Activated gamma-delta T cell treated with anti-CD3 and anti-CD28 coated beads, Interleukin-2, amount 50 U/mL, for 16 hours (primary cell): ENCODE measurements around the gene DICER1.
"Not testable (repeated sequence)": the region's sequence is repeated elsewhere in the genome, so short reads cannot be mapped to it uniquely, and the experiment has no call there.

ENCODE experiments used
- DNase-seq: peaks from one replicate; pipeline ENCODE4 v3.0.0-alpha.2; 2020; ENCODE audit warnings: low read depth

Gene DICER1, protein sequence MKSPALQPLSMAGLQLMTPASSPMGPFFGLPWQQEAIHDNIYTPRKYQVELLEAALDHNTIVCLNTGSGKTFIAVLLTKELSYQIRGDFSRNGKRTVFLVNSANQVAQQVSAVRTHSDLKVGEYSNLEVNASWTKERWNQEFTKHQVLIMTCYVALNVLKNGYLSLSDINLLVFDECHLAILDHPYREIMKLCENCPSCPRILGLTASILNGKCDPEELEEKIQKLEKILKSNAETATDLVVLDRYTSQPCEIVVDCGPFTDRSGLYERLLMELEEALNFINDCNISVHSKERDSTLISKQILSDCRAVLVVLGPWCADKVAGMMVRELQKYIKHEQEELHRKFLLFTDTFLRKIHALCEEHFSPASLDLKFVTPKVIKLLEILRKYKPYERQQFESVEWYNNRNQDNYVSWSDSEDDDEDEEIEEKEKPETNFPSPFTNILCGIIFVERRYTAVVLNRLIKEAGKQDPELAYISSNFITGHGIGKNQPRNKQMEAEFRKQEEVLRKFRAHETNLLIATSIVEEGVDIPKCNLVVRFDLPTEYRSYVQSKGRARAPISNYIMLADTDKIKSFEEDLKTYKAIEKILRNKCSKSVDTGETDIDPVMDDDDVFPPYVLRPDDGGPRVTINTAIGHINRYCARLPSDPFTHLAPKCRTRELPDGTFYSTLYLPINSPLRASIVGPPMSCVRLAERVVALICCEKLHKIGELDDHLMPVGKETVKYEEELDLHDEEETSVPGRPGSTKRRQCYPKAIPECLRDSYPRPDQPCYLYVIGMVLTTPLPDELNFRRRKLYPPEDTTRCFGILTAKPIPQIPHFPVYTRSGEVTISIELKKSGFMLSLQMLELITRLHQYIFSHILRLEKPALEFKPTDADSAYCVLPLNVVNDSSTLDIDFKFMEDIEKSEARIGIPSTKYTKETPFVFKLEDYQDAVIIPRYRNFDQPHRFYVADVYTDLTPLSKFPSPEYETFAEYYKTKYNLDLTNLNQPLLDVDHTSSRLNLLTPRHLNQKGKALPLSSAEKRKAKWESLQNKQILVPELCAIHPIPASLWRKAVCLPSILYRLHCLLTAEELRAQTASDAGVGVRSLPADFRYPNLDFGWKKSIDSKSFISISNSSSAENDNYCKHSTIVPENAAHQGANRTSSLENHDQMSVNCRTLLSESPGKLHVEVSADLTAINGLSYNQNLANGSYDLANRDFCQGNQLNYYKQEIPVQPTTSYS (N-terminal part only)

GRCh38 chr14:95157327-95158189 is at the start of gene DICER1:
Gene DICER1 (minus strand): TSS chr14:95157529. CDS start chr14:95133458, 24,071 bp downstream.
- DNase-seq = peak; percentile 92

DNA sequence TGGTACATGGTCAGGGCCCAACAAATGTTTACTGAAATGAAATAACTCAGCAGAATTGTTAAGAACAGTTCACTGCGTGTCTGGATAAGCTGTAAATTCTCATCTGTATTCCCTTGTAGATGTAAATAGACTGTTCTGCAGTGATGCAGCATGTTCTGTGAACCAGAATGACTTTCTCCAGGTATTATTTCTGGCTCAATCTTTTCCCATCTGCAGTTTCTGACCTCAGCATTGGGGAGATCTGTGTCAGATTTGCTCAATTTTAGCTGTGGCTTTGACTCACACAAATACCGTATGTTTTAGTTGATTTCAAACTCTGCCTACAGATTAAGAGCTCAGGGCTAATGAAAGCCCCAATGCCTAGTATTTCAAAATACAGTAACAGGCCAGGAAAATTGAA is 49.2 kb upstream of the DICER1 start:
- DNase-seq = no peak

DNA sequence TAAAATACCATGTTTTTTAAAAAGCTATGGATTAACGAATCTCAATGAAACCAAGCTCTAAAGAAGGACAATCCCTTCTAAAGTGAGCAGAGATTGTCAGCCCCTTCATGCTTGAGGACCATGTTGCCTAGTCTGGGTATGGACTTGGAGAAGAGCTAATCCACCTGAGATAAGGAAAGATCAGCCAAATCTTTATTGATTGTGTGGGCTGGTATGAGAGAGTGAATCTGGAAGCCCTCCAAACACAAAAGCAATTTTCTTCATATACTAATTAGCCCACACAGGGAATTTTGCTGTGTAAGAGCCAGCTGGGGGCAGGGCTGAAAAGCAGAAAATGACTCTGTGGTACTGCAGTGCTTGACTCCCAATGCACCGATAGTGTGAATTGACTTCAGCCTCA is 47.4 kb upstream of the DICER1 start:
- no peak for DNase-seq

GRCh38 chr14:95201745-95202144 is 44.4 kb upstream of the DICER1 start:
- not testable (repeated sequence) for DNase-seq

- no peak for DNase-seq
Measured at GRCh38 chr14:95200404-95200803, 43.1 kb upstream of the DICER1 start.

DNA sequence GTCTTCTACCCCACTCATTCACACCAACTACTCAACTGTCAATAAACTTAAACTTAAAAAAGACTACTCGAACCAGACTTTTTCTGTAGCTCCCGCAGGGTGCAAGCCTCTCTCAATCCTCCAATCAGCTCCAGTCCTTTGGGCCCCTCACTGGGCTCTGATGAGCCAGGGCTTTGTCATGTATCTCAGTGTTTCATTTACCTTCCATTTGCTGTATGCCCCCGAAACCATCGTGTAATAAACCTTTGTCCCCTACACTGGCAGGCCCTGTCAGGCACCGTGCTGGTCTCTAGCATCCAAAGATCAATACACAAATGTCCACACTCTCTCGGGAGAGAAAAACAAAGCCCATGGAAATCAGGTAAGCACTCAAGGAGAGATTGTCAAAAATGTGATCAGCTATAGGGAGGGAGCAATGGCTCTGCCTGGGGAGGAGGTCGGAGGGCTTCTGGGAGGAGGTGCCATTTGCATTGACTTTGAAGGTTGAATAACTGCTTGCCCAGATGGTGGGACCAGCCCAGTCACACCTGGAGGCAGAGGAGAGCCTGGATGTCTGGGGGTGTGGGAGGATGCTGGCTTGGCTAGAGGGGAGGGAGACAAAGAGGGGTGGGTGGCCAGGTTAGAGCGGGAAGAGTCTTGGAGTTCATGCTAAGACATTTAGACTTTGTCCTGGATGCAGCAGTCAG is 42.1 kb upstream of the DICER1 start:
- no peak for DNase-seq

- no peak for DNase-seq
Measured at GRCh38 chr14:95198320-95198719, 41.0 kb upstream of the DICER1 start.

DNA sequence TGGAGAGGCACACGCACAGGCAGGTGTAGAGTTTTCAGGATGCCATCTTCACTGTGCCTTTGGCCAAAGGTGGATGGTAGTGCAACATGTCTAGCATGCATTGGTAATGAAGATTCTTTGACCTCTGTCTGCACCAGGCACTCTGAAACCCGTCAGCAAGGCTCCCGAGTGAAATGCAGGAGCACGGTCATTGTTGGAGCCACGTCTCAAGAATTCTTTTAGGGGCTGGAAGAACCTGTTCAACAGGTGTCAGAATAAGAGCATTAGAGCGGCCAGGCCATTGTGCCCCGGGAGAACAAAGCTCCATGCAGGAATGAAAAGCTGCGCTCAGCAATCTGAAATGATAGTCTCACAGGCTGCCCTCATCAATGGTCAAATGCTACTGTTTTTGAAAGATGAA is 40.2 kb upstream of the DICER1 start:
- no peak for DNase-seq

DNA sequence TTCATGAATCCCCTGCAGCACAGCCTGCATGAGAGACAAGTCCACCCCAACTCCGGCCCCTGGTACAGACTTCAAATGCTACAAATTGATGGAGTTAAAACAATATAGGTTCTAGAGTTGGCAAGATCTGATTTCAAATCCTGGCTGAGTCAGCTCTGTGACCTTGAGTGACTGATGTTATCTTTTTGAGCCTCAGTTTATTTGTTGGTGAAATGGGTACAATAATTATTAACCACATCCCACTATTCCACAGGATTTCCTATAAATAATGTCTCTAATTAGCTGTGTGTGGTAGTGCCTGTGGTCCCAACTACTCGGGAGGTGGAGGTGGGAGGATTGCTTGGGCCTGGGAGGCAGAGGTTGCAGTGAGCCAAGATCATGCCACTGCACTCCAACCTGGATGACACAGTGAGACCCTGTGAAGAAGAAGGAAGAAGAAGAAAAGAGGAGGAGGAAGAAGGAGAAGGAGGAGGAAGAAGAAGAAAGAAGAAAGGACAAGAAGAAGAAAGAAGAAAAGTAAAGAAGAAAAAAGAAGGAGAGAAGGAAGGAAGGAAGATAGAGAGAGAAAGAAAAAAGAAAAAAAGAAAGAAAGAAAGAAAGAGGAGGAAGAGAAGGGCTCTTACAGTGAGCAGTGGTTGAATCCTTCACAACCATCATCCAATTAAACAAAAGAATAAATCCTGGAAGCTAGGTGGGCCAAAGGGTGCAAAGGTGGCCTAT is 39.7 kb upstream of the DICER1 start:
- no peak for DNase-seq

DNA sequence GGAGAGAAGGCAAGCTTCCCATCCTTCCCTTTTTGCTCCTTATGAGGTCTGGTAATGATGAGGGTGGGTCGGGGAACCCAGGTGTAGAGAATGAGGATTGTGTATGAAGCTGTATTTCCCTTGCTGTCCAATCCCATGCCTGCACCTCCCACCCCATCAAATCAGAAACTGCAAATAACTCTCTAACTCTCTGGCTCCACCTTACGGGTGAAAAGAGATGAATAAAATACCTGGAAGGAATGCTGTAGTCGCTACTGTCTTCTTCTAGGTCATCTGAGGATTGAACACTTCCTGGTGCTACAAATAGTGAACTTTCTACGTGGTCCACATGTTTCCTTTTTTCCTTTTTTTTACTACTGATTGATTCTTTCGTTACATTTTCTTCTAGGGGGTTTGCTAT is 38.9 kb upstream of the DICER1 start:
- DNase-seq = no peak

- no peak for DNase-seq
Measured at GRCh38 chr14:95195031-95195430, 37.7 kb upstream of the DICER1 start.

GRCh38 chr14:95193081-95193480 is 35.8 kb upstream of the DICER1 start:
- DNase-seq = no peak

GRCh38 chr14:95192311-95192710 is 35.0 kb upstream of the DICER1 start:
- DNase-seq = no peak

- DNase-seq = no peak
Measured at GRCh38 chr14:95191445-95192199, 34.3 kb upstream of the DICER1 start.

DNA sequence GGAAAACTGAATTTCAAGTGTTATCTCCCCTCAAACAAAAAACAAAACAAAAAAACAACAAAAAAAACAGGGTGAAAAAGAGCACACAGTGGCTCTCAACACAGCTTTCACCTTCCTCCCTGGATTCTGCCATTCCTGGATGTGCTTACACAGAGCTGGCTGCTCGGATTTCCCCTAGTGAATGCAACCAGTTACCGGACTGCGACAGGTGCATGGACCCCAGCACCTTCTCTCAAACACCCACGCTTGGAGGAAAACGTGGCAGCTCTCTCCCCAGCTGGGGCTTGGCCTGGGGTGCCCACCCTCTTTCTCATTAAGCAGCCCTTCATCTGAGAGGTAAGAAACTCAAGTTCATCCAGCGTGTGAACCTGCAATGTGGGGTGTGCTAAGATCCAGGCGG is 33.5 kb upstream of the DICER1 start:
- no peak for DNase-seq

DNA sequence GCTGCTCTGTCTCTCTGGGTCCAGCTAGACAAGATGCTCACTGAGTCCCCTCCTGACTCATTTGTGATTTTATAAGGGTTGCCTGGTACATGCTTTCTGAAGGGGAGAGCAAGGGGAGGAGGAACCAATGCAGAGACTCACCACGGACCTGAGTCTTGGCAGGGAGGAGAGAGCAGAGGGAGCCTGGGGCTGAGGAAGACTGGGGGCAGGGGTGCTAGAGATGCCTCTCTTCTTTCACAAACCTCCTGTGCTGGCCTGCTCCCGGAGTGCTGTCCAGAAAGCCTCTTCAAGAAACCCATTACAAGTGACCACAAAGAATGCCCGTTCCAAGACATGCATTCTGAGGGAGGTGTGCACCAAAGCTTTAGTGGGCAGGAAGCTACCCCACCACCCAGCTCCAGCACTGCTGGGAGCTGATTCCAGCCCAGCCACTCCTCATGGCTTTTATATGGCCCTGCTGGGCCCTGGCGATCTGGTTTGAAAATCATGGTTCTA is 33.1 kb upstream of the DICER1 start:
- DNase-seq = no peak

GRCh38 chr14:95189367-95190132 is 32.2 kb upstream of the DICER1 start:
- no peak for DNase-seq

GRCh38 chr14:95188380-95188779 is 31.1 kb upstream of the DICER1 start:
- no peak for DNase-seq
